Cortex of kidney (tissue), 1 donor: ENCODE data around the gene HINFP.

ENCODE experiments used
- DNase-seq: peaks from one replicate; lab custom pipeline; 2025; lab: John Stamatoyannopoulos, UW

Gene HINFP, protein sequence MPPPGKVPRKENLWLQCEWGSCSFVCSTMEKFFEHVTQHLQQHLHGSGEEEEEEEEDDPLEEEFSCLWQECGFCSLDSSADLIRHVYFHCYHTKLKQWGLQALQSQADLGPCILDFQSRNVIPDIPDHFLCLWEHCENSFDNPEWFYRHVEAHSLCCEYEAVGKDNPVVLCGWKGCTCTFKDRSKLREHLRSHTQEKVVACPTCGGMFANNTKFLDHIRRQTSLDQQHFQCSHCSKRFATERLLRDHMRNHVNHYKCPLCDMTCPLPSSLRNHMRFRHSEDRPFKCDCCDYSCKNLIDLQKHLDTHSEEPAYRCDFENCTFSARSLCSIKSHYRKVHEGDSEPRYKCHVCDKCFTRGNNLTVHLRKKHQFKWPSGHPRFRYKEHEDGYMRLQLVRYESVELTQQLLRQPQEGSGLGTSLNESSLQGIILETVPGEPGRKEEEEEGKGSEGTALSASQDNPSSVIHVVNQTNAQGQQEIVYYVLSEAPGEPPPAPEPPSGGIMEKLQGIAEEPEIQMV

DNA sequence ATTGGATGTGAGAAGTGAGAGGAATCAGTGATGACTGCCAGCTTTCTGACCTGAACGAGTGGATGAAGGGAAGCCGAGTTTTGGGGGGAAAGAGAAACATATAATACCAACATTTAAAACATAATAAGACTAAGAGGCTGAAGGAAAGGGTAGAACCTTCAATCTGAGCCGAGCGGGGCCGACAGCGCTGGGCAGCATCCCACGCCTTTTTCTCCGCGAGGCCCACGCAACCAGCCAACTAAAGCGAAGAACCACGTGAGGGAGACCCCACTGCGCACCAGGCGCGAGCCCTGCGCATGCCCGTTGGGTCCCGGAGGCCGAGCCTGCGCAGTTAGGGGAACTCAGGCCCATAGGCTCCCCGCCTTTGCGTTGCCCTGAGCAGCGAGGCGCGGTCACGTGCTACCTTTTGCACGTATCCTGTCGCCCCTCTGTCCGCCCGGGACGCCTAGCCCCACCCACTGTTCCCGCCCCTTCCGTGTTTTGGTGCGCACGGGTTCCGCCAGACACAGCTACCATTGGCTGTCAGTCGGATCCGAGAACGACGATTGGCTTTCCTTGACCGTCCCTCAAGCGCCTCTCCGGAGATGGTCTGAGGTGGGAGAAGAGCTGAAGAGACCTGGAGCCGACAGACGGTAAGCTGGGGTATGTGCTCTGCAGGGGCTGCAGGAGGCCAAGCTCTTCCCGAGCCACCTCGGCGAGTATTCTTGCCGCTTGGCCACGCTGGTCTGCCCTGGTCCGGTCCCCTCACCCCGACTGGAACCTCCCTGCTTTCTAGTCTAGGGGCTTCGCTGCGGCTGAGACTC is at the start of gene HINFP:
Gene HINFP, plus strand, starts transcription at position 573 of the 803 bp plus-strand sequence. CDS start 5,365 bp downstream, outside the sequence.
- DNase-seq, result peak; percentile 64

GRCh38 chr11:119077839-119078238 is 43.5 kb upstream of the HINFP start:
- DNase-seq, result no peak

- DNase-seq, result no peak
Observed at GRCh38 chr11:119078675-119079420, 42.5 kb upstream of the HINFP start.

- no peak for DNase-seq
Observed at GRCh38 chr11:119081682-119082260, 39.6 kb upstream of the HINFP start.

GRCh38 chr11:119084663-119085436 is 36.5 kb upstream of the HINFP start, which contains the start of gene HMBS:
TSS of gene HMBS (plus strand) at chr11:119084881. CDS start at chr11:119085034, 153 bp downstream.
- DNase-seq, result peak; percentile 80

DNA sequence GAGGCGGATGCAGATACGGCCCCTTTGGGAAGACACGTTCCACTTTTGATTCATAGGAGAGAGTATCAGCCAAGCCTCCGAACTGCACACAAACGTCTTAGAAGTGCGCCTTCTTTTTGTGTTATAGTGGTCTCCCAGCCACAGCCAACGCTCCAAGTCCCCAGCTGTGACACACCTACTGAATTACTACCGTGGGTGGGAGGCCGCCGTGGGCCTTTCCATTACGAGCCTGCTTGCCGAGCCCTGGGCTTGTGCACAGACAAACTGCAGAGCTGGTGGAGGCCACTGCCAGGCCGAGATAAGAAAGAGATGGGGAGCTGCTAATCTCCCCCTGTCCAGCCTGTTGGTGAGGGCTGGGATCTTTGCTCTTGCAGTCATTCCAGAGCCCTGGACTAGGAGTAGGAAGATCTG is 35.9 kb upstream of the HINFP start:
- DNase-seq, result no peak

GRCh38 chr11:119087123-119087522 is 34.3 kb upstream of the HINFP start:
- DNase-seq, result no peak

GRCh38 chr11:119087747-119088241 is 33.6 kb upstream of the HINFP start:
- DNase-seq, result no peak

GRCh38 chr11:119088406-119088805 is 33.0 kb upstream of the HINFP start:
- DNase-seq, result no peak

DNA sequence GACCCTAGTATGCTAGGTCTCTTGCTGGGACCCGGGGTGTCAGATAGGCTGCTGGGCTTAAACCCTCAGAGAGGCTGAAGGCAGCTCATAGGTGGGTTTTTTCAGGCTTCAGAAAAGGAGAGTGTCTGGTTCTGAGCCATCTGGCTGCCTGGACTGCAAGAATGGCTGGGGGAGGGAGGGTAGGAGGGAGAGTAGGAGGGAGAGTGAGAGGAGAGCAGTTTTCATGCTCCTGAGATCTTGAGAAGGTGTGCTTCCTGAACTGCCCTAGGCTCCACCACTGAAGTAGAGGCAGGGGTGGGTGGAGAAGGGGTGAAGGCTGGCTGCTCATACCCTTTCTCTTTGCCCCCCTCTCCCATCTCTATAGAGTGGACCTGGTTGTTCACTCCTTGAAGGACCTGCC is 32.1 kb upstream of the HINFP start:
- no peak for DNase-seq

GRCh38 chr11:119091178-119091577 is 30.2 kb upstream of the HINFP start:
- DNase-seq, result no peak

DNA sequence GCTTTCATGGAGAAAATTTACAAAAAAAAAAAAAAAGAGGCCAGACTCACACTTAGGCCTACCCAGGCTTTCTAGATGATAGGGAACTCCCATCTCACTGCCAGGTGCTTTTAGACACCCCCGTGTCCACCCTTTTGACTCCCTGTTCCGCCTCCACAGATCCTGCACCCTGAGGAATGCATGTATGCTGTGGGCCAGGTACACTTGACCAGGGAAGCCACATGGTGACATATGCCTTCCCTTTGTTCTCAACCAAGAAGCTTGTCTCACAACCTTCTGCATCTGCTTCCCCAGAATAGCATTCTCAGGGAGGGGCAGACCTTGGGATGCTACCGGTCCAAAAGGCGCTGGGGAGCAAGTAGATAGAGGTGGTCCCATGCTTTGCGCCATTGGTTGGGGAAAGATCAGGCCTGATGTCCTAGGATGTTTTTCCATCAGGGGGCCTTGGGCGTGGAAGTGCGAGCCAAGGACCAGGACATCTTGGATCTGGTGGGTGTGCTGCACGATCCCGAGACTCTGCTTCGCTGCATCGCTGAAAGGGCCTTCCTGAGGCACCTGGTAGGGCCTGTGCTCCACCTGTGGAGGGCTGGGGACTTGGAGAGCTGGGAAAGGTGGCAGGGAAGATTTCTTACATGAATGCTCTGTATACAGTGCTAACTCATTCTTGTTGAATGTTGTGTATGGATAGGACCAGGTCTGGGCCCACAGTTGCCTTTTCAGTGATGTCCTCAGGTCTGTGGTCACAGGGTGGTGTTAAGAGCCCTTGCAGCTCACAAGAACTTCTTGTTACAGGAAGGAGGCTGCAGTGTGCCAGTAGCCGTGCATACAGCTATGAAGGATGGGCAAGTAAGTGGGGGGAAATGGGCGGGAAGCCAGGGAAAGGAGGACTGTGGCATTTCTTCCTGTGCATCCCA is 29.2 kb upstream of the HINFP start:
- no peak for DNase-seq

DNA sequence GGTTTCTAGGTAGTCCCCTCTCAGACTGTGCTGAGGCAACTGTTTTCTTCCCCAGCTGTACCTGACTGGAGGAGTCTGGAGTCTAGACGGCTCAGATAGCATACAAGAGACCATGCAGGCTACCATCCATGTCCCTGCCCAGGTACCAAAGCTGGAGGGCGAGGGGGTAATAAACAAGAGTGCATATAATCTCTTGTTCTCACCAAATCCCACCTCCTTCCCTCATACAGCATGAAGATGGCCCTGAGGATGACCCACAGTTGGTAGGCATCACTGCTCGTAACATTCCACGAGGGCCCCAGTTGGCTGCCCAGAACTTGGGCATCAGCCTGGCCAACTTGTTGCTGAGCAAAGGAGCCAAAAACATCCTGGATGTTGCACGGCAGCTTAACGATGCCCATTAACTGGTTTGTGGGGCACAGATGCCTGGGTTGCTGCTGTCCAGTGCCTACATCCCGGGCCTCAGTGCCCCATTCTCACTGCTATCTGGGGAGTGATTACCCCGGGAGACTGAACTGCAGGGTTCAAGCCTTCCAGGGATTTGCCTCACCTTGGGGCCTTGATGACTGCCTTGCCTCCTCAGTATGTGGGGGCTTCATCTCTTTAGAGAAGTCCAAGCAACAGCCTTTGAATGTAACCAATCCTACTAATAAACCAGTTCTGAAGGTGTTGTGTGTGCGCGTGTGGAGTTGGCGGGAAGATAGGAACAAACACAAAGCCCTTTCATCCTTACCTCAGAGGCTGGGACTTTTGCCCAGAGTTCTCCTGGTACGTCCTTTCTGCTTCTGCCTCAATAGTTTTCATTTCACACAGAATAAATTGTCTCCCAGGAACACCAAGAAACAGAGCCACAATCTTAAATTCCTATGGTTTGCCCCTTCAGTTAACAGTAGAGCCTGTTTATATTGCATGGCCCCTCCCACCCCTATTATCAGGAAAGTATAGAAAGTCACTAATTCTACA is 28.2 kb upstream of the HINFP start:
- DNase-seq, result no peak

- DNase-seq, result no peak
Observed at GRCh38 chr11:119093942-119094815, 27.2 kb upstream of the HINFP start.

DNA sequence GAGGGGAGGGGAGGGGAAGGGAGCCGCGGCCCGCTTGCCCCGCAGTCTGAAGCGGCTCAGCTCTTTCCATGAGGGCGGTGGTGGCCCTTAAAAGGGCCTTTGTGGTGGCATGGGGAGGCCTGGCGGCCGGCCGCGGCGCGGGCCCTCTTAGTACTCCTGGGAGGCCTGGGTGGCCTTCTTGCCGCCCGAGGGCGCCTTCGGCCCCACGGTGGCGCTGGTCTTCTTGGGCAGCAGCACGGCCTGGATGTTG is 26.6 kb upstream of the HINFP start:
- no peak for DNase-seq

DNA sequence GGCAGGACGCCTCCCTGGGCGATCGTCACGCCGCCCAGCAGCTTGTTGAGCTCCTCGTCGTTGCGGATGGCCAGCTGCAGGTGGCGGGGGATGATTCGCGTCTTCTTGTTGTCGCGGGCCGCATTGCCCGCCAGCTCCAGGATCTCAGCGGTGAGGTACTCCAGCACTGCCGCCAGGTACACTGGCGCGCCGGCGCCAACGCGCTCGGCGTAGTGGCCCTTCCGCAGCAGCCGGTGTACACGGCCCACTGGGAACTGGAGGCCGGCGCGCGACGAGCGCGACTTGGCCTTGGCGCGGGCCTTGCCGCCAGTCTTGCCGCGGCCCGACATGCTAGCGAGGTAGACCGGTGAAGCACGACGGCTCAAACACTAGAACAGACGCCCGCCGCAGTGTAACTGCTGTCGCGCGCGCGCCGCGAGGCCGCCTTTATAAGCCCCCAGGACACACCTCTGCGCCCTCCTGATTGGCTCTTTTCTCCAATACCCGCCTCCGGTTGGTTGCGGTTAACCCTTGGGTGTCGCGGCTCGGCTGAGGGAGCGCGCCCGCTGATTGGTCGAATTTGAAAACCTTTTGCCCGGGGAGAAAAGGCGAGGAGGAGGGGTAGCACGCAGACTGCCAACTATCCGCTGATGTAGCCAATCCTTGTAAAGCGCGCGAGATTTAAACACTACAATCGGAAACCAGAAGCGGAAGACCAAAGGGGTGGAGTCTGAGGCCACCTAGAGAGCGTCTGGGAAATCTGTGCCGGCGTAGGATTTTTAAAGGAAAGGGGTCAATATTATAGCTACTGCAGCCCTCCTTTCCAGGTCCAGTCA is 26.1 kb upstream of the HINFP start:
- DNase-seq, result peak; percentile 88

DNA sequence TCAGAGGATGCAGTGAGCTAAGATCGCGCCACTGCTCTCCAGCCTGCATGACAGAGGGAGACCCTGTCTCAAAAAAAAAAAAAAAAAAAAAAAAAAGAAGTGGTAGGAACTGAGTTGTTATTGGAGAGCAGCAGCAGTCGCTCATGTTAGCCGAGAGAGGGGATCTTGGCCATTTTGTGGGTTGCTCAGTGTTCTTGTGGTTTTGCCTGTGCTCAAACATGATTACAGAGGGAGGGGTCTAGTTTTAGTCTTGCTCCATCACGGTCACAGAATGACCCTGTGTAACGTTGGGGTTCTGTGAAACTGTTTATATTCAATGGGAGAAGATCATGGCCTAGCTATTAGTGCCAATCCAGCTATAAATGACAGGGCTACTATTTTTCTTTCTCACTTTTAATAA is 21.7 kb upstream of the HINFP start:
- DNase-seq, result no peak
